Adrenal gland (tissue), 12 donors: ENCODE results near the gene NMUR1. TPM values are rescaled to one million over a fixed set of nuclear protein-coding genes. Genes with fewer than 3 reads are reported as not detected.
A peak's percentile ranks its signal among the peaks of the same experiment; 100 is the strongest.

Source experiments
- DNase-seq, 7 donors: peaks; one replicate each; pipeline ENCODE4 v3.0.0-alpha.2; 2019 to 2020
- H3K27ac ChIP-seq, 5 donors: fragments of 200-600 bp; sonication (generic) in 4 of 5; 1 replicate in 3 of 5; 2 replicates in 2 of 5; pipeline versions ENCODE4 v1.5.1 to v1.8.0; 2016 to 2020; ENCODE audit warnings: mild to moderate bottlenecking in 1 of 5
- H3K27me3 ChIP-seq: fragments of 200-600 bp; 2 replicates; pipeline ENCODE4 v1.8.0; 2021
- H3K36me3 ChIP-seq, 2 donors: fragments of 200-600 bp; replicated peaks in 1 of 2; 1 replicate in 1 of 2; 2 replicates in 1 of 2; pipeline versions ENCODE4 v1.5.1 to v1.8.0; 2018 to 2022
- H3K4me1 ChIP-seq, 2 donors: fragments of 200-600 bp; replicated peaks in 1 of 2; 1 replicate in 1 of 2; 2 replicates in 1 of 2; pipeline versions ENCODE4 v1.5.1 to v1.8.0; 2018 to 2021
- H3K4me3 ChIP-seq, 4 donors: fragments of 200-600 bp; sonication (generic) in 3 of 4; one replicate each; pipeline ENCODE4 v1.5.1; 2016 to 2018
- H3K9me3 ChIP-seq, 3 donors: fragments of 200-600 bp; sonication (generic) in 1 of 3; replicated peaks in 1 of 3; 1 replicate in 2 of 3; 2 replicates in 1 of 3; pipeline versions ENCODE4 v1.5.1 to v1.8.0; 2016 to 2021
- POLR2A ChIP-seq, 2 donors: fragments of 450-650 bp; IDR thresholded peaks; one replicate each; pipeline ENCODE4 v1.6.1; 2017; ENCODE audit warnings: antibody characterized with exemption in 2 of 2, mild to moderate bottlenecking in 2 of 2, moderate library complexity in 1 of 2
- WGBS, 4 donors: extraction: QIAGEN DNeasy Blood & Tissue Kit in 2 of 4; methylation state at CpG; one replicate each; pipeline versions ENCODE4 v1.1.5 to v1.1.7; 2013 to 2017; 5-methylcytosine and 5-hydroxymethylcytosine counted together
- intact Hi-C, 2 donors: fragments of 100-400 bp; cut with DNase I; formaldehyde crosslinking; loops; one replicate each; pipeline versions ENCODE4 v1.14.1 to v1.15.0; 2022 to 2023
- polyA plus RNA-seq, 3 donors: library from polyadenylated mRNA; stranded (reverse); fragments of 200-250 nt in 2 of 3; fragments of 350-450 nt in 1 of 3; fragmentation: Illumina TruSeq in 1 of 3; extraction: RNeasy Lipid Tissue Mini Kit (QIAGEN cat#74804) in 1 of 3; gene quantifications; one replicate each; pipeline ENCODE4 v1.2.3, GENCODE V29; 2013 to 2014
- small RNA-seq, 2 donors: library from RNA; depleted of rRNA; stranded (forward); fragments of <200 nt; gene quantifications; one replicate each; pipeline ENCODE3, GENCODE V24; 2016
- total RNA-seq, 9 donors: library from RNA; depleted of rRNA in 4 of 9; stranded (reverse); fragments of >200 nt in 4 of 9; fragments of 120-200 nt in 1 of 9; fragmentation: NEBNext Ultra II Directional in 1 of 9; extraction: Animal tissue kit (Norgen Biotek cat#: 25700) in 1 of 9; gene quantifications; one replicate each; pipeline versions ENCODE4 v1.1.0 to v1.2.4, GENCODE V29; 2013 to 2023
- TF ChIP-seq, protein P1 (sequence below), 6 experiments: fragments of 450-650 bp in 4 of 6; fragments of 200-600 bp in 2 of 6; sonication (generic) in 1 of 6; IDR thresholded peaks; 1 replicate in 5 of 6; 2 replicates in 1 of 6; pipeline versions ENCODE4 v1.5.1 to v1.8.0; 2016 to 2021; ENCODE audit warnings: antibody characterized with exemption in 6 of 6, mild to moderate bottlenecking in 2 of 6, moderate library complexity in 1 of 6
- donor health status: healthy with polysubstance abuse.
- donor health status: Bipolar disorder and iron deficiency.
- donor health status: DM: yes; HTN: yes; CAD: no.
- donor health status: DM: no; HTN: no; CAD: no.
- donor health status: DM: no; HTN: no; CAD: no.
- donor health status: DM: yes; HTN: yes; CAD: no.

NMUR1 gene
- total and polyA plus RNA-seq, 12 donors: 0.32 to 3.2 (median 1.3) TPM

- intact Hi-C loops: loop anchor here (5.0 kb wide), 1 partner anchor 77 kb away; no protein-coding TSS in a partner anchor
- Histone ChIP-seq H3K36me3 (no peaks in the 10 kb centered on the region), H3K9me3 (no peaks in the 10 kb centered on the region), H3K27ac (no peak overlapping the region), H3K27me3 (no peaks in the 10 kb centered on the region), H3K4me1 (no peaks in the 10 kb centered on the region), H3K4me3 (no peak overlapping the region)
- TF ChIP-seq POLR2A (IDR thresholded peaks at IDR 0.05): no peak
- TF ChIP-seq, protein P1, sequence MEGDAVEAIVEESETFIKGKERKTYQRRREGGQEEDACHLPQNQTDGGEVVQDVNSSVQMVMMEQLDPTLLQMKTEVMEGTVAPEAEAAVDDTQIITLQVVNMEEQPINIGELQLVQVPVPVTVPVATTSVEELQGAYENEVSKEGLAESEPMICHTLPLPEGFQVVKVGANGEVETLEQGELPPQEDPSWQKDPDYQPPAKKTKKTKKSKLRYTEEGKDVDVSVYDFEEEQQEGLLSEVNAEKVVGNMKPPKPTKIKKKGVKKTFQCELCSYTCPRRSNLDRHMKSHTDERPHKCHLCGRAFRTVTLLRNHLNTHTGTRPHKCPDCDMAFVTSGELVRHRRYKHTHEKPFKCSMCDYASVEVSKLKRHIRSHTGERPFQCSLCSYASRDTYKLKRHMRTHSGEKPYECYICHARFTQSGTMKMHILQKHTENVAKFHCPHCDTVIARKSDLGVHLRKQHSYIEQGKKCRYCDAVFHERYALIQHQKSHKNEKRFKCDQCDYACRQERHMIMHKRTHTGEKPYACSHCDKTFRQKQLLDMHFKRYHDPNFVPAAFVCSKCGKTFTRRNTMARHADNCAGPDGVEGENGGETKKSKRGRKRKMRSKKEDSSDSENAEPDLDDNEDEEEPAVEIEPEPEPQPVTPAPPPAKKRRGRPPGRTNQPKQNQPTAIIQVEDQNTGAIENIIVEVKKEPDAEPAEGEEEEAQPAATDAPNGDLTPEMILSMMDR (IDR thresholded peaks at IDR 0.05): no peak
- peak in 1 of 7 donors; percentile 11 for DNase-seq
- 74 to 80% (median 78%) methylated on average over 1 to 3 of the region's 3 CpGs for WGBS, 4 donors
Observed at GRCh38 chr2:231480781-231481180, 49.5 kb downstream of the NMUR1 start.

DNA sequence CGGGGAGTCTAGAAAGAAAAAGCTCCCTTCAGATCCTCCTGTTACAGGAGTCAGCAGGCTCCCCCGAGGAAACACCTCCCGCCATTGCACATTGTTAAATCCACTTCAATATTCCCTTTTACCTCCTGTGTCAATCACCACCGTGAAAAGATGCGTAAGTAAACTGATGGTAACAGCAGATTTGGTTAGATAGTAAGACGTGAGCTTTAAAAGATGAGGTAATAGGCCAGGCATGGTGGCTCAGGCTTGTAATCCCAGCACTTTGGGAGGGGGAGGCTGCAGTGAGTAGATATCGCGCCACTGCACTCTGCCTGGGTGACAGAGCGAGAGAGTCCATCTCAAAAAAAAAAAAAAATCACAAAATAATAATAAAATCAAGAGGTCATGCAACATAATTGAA lies 50.8 kb downstream of the NMUR1 start:
- WGBS, 4 donors: 89 to 91% (median 91%) methylated on average over 9 of the region's 9 CpGs
- intact Hi-C loops: no loop called here

DNA sequence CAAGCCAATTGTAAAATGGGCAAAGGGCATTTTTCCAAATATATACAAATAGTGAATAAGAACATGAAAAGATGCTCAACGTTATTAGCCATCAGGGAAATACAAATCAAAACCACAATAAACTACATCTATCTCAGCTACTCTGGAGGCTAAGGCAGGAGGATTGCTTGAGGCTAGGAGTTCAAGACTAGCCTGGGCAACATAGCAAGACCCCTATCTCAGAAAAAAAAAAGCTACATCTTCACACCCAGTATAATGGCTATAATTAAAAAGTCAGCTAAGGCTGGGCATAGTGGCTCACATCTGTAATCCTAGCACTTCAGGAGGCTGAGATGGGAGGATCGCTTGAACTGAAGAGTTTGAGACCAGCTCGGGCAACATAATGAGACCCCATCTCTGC lies 53.3 kb downstream of the NMUR1 start:
- no peak overlapping the region for H3K27ac ChIP-seq
- TF ChIP-seq, protein P1 (IDR thresholded peaks at IDR 0.05): no peak
- TF ChIP-seq POLR2A (IDR thresholded peaks at IDR 0.05): no peak
- H3K4me3 ChIP-seq: no peak overlapping the region
- H3K36me3 ChIP-seq: no peaks in the 10 kb centered on the region
- no peaks in the 10 kb centered on the region for H3K9me3 ChIP-seq
- WGBS, 4 donors: 76 to 83% (median 80%) methylated on average over 3 of the region's 3 CpGs
- intact Hi-C loops: no loop called here
- H3K4me1 ChIP-seq: no peaks in the 10 kb centered on the region
- no peaks in the 10 kb centered on the region for H3K27me3 ChIP-seq
- DNase-seq: no peak

More for the DNA sequence above, 50.8 kb downstream of the NMUR1 start:
- H3K9me3 ChIP-seq: no peaks in the 10 kb centered on the region
- H3K4me1 ChIP-seq: no peaks in the 10 kb centered on the region
- peak in 1 of 7 donors; percentile 24 for DNase-seq
- no peak overlapping the region for H3K4me3 ChIP-seq
- TF ChIP-seq, protein P1 (IDR thresholded peaks at IDR 0.05): no peak
- no peak for TF ChIP-seq POLR2A (IDR thresholded peaks at IDR 0.05)
- no peaks in the 10 kb centered on the region for H3K36me3 ChIP-seq
- H3K27ac ChIP-seq: no peak overlapping the region
- H3K27me3 ChIP-seq: no peaks in the 10 kb centered on the region

GRCh38 chr2:231475965-231476364 lies 54.3 kb downstream of the NMUR1 start:
- H3K4me1 ChIP-seq: no peaks in the 10 kb centered on the region
- 65 to 80% (median 77%) methylated on average over 3 of the region's 3 CpGs for WGBS, 4 donors
- no peaks in the 10 kb centered on the region for H3K36me3 ChIP-seq
- intact Hi-C loops: no loop called here
- no peak overlapping the region for H3K4me3 ChIP-seq
- H3K27me3 ChIP-seq: no peaks in the 10 kb centered on the region
- DNase-seq: no peak
- no peak overlapping the region for H3K27ac ChIP-seq
- no peaks in the 10 kb centered on the region for H3K9me3 ChIP-seq
- no peak for TF ChIP-seq POLR2A (IDR thresholded peaks at IDR 0.05)
- TF ChIP-seq, protein P1 (IDR thresholded peaks at IDR 0.05): no peak

Small RNA genes lying within 50 kb of the gene (small RNA-seq; reads per million reads assigned to genes)
- 0 reads per million in 2 donors for gene RNU2-22P

Other genes with a start within 250 kb of the NMUR1 start
- gene B3GNT7, start 134.7 kb downstream of the NMUR1 start, total RNA-seq: 10 to 100 TPM in 8 of 9 donors, 1 to 10 TPM in 1; 2.2 to 71.6 (median 49.6) TPM
- gene B3GNT7, start 134.7 kb downstream of the NMUR1 start, polyA plus RNA-seq: 10 to 100 TPM in 2 of 3 donors, 1 to 10 TPM in 1; 3.1 to 12.6 (median 11.6) TPM
- gene NCL, start 66.0 kb downstream of the NMUR1 start, total RNA-seq: 100 to 1,000 TPM in 6 of 9 donors, 10 to 100 TPM in 3; 70.6 to 606 (median 160) TPM
- gene NCL, start 66.0 kb downstream of the NMUR1 start, polyA plus RNA-seq: 1,000 to 10,000 TPM in 1 of 3 donors, 100 to 1,000 TPM in 2; 121 to 1,227 (median 208) TPM
- gene TEX44, start 62.4 kb upstream of the NMUR1 start, total RNA-seq: not detected
- not detected for gene TEX44, start 62.4 kb upstream of the NMUR1 start, polyA plus RNA-seq
- 100 to 1,000 TPM; 346 to 719 (median 476) TPM for gene PTMA, start 178.1 kb upstream of the NMUR1 start, total RNA-seq
- gene PTMA, start 178.1 kb upstream of the NMUR1 start, polyA plus RNA-seq: 1,000 to 10,000 TPM; 1,074 to 1,198 (median 1,079) TPM